OCI-LY3 (cell line): ENCODE data around the gene ME1.
"Not testable (repeated sequence)": the region's sequence is repeated elsewhere in the genome, so short reads cannot be mapped to it uniquely, and the experiment has no call there.

Source experiments
- H2AFZ ChIP-seq: fragments of 200-600, 300-600 bp; shearing (Covaris generic); 2 replicates; pipeline ENCODE4 v1.6.0; 2014; ENCODE audit warnings: antibody characterized with exemption, low read depth, low read length
- H3K27ac ChIP-seq: fragments of 200-600, 300-600 bp; sonication (generic); 2 replicates; pipeline ENCODE4 v1.5.1; 2014; ENCODE audit warnings: mild to moderate bottlenecking, low read length, moderate library complexity, mixed read lengths
- H3K27me3 ChIP-seq: fragments of 200-600, 300-600 bp; sonication (generic); 2 replicates; pipeline ENCODE4 v1.6.1; 2014; ENCODE audit warnings: low read depth, low read length, mixed read lengths
- H3K36me3 ChIP-seq: fragments of 200-600, 300-600 bp; sonication (generic); replicated peaks from 2 replicates; pipeline ENCODE3; 2014; ENCODE audit warnings: low read depth, low read length, mixed read lengths
- H3K4me1 ChIP-seq: fragments of 300-600, 200-600 bp; sonication (generic); 2 replicates; pipeline ENCODE4 v1.6.1; 2014; ENCODE audit warnings: low read length, mixed read lengths
- H3K4me2 ChIP-seq: fragments of 200-600, 300-600 bp; sonication (generic); 2 replicates; pipeline ENCODE4 v1.6.1; 2014; ENCODE audit warnings: low read length, mixed read lengths
- H3K4me3 ChIP-seq: fragments of 300-600, 200-600 bp; sonication (generic); 2 replicates; pipeline ENCODE4 v1.5.1; 2014; ENCODE audit warnings: antibody characterized with exemption, mild to moderate bottlenecking, low read length, moderate library complexity
- H3K79me2 ChIP-seq: fragments of 300-600, 200-600 bp; shearing (Covaris generic); 2 replicates; pipeline ENCODE4 v1.6.1; 2014; ENCODE audit warnings: mild to moderate bottlenecking, low read length, mixed read lengths
- H3K9ac ChIP-seq: fragments of 300-600, 200-600 bp; shearing (Covaris generic); 2 replicates; pipeline ENCODE4 v1.6.0; 2014; ENCODE audit warnings: mild to moderate bottlenecking, low read length, moderate library complexity
- H3K9me3 ChIP-seq: fragments of 200-600, 300-600 bp; shearing (Covaris generic); 2 replicates; pipeline ENCODE4 v1.6.1; 2014; ENCODE audit warnings: low read length, mixed read lengths; ENCODE audit not compliant: insufficient read depth
- H4K20me1 ChIP-seq: fragments of 200-600, 300-600 bp; sonication (generic); 2 replicates; pipeline ENCODE4 v1.6.1; 2016; ENCODE audit warnings: low read length, mixed read lengths; ENCODE audit not compliant: insufficient read depth
- CTCF ChIP-seq: fragments of 200-600, 300-600 bp; sonication (generic); IDR thresholded peaks from 2 replicates; pipeline ENCODE4 v1.5.1; 2014; ENCODE audit warnings: antibody characterized with exemption, low read length, low read depth
- EZH2phosphoT487 ChIP-seq: fragments of 200-600 bp; shearing (Covaris generic); IDR thresholded peaks from 2 replicates; pipeline ENCODE4 v1.6.1; 2018; ENCODE audit warnings: antibody characterized with exemption, mixed run types, low read depth

Gene ME1

DNA sequence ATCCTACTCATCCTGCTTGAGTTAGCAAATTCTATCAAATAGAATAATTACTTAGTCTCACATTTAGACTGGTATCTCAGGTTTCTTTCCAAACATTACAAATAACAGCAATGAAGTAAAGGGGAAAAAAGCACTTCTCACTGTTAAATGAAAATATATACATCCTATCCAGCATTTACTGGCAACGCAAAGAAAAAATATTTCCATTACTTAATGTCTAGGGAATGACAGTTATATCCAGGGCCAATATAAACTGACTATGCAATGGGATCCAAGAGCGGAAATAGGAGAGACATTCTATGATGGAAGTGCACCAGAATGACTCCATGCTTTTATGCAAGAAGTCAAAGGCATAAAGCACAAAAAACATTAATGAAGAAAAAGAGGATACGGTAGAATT, 60.3 kb downstream of the ME1 start:
- no peaks in the 10 kb centered on the region for H3K79me2 ChIP-seq
- no peaks in the 10 kb centered on the region for H3K9me3 ChIP-seq
- no peaks in the 10 kb centered on the region for H3K4me1 ChIP-seq
- H3K27me3 ChIP-seq: no peaks in the 10 kb centered on the region
- no peak overlapping the region for H3K27ac ChIP-seq
- H3K4me2 ChIP-seq: no peak overlapping the region
- H4K20me1 ChIP-seq: no peaks in the 10 kb centered on the region
- no peak overlapping the region for H3K4me3 ChIP-seq
- no peak overlapping the region for H2AFZ ChIP-seq
- no peaks in the 10 kb centered on the region for H3K36me3 ChIP-seq
- H3K9ac ChIP-seq: no peak overlapping the region
- TF ChIP-seq EZH2phosphoT487: no peak

DNA sequence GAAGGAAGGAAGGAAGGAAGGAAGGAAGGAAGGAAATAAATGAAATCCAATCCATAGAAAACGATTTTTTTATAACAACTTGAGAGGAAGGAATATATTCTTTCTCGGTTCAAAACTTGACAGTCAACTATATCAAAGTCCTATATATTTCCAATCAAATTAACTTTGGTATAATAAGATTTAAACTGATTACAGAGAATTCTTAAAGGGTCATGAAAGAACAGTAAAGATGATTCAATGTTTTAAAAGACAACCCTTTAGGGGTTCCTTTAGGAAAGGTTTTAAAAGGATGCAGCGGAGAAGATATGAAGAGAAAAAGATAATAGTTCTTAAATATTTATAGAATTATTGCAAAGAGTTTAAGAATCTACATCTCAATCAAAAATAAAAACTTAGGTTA, 61.2 kb downstream of the ME1 start:
- no peaks in the 10 kb centered on the region for H3K9me3 ChIP-seq
- no peaks in the 10 kb centered on the region for H3K79me2 ChIP-seq
- H4K20me1 ChIP-seq: no peaks in the 10 kb centered on the region
- H3K36me3 ChIP-seq: no peaks in the 10 kb centered on the region
- H3K27me3 ChIP-seq: no peaks in the 10 kb centered on the region
- no peak overlapping the region for H3K4me3 ChIP-seq
- no peaks in the 10 kb centered on the region for H3K4me1 ChIP-seq
- TF ChIP-seq CTCF (no peak), EZH2phosphoT487 (no peak)
- no peak overlapping the region for H3K4me2 ChIP-seq
- H3K9ac ChIP-seq: no peak overlapping the region
- no peak overlapping the region for H3K27ac ChIP-seq
- H2AFZ ChIP-seq: no peak overlapping the region

DNA sequence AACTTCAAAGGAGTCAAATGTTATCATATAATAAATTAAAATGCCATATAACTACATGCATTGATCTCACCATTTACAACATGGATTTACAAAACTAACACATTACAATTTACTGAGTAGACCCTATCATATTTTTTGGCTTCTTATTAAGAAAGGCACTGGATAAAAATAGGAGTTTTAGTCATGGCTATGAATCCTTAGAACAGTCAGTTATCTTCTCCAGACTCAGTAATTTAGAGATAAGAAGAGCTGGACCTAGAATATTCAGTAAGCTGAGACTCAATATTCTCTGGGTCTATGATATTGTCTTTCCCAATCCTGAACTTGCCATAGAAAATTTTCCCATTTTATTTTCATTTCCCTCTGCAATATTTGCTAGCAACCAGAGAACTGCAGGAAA, 62.3 kb downstream of the ME1 start:
- H2AFZ ChIP-seq: no peak overlapping the region
- TF ChIP-seq EZH2phosphoT487: no peak
- no peak for TF ChIP-seq CTCF
- no peaks in the 10 kb centered on the region for H3K4me1 ChIP-seq
- no peak overlapping the region for H3K4me3 ChIP-seq
- no peaks in the 10 kb centered on the region for H3K36me3 ChIP-seq
- H3K9ac ChIP-seq: no peak overlapping the region
- H3K9me3 ChIP-seq: no peaks in the 10 kb centered on the region
- H3K27ac ChIP-seq: no peak overlapping the region
- H4K20me1 ChIP-seq: no peaks in the 10 kb centered on the region
- H3K4me2 ChIP-seq: no peak overlapping the region
- H3K27me3 ChIP-seq: no peaks in the 10 kb centered on the region
- H3K79me2 ChIP-seq: no peaks in the 10 kb centered on the region

GRCh38 chr6:83367104-83367503, 63.7 kb downstream of the ME1 start:
- Histone ChIP-seq H3K79me2 (no peaks in the 10 kb centered on the region), H3K4me2 (no peak overlapping the region), H2AFZ (no peak overlapping the region), H3K9me3 (no peaks in the 10 kb centered on the region), H3K4me1 (no peaks in the 10 kb centered on the region), H4K20me1 (no peaks in the 10 kb centered on the region), H3K36me3 (no peaks in the 10 kb centered on the region), H3K9ac (no peak overlapping the region), H3K27me3 (no peaks in the 10 kb centered on the region), H3K4me3 (no peak overlapping the region), H3K27ac (no peak overlapping the region)
- no peak for TF ChIP-seq CTCF
- TF ChIP-seq EZH2phosphoT487: no peak

- no peaks in the 10 kb centered on the region for H3K4me1 ChIP-seq
- no peaks in the 10 kb centered on the region for H3K9me3 ChIP-seq
- no peak overlapping the region for H2AFZ ChIP-seq
- no peaks in the 10 kb centered on the region for H3K27me3 ChIP-seq
- no peak overlapping the region for H3K4me2 ChIP-seq
- no peaks in the 10 kb centered on the region for H4K20me1 ChIP-seq
- H3K4me3 ChIP-seq: no peak overlapping the region
- H3K79me2 ChIP-seq: no peaks in the 10 kb centered on the region
- H3K36me3 ChIP-seq: no peaks in the 10 kb centered on the region
- TF ChIP-seq EZH2phosphoT487: no peak
- TF ChIP-seq CTCF: no peak
- H3K9ac ChIP-seq: no peak overlapping the region
- no peak overlapping the region for H3K27ac ChIP-seq
Measured at GRCh38 chr6:83365931-83366330, 64.9 kb downstream of the ME1 start.

DNA sequence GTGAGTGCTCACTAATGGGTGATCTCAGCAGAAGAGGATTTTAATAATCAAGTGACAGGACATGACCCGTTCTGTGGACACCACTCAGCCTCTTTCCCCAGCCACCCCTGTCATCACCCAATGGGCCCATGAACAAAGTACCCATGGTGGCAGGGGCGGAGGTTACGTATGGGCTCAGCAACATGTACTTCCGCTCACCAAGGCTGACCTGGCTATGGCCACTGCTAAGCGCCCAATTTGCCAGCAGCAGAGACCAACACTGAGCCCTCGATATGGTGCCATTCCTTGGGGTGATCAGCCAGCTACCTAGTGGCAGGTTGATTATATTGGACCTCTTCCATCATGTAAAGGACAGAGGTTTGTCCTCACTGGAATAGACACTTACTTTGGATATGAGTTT, 68.5 kb downstream of the ME1 start:
- H3K27ac ChIP-seq, H2AFZ ChIP-seq, H4K20me1 ChIP-seq, H3K36me3 ChIP-seq, H3K9ac ChIP-seq, H3K79me2 ChIP-seq, H3K4me1 ChIP-seq, H3K9me3 ChIP-seq, H3K4me2 ChIP-seq, H3K4me3 ChIP-seq, H3K27me3 ChIP-seq: not testable (repeated sequence)
